GM13977 (cell line): ENCODE data around the gene UBTD2.

Source experiments
- DNase-seq: peaks from one replicate; pipeline ENCODE4 v3.0.0; 2012; ENCODE audit warnings: low spot score
- CTCF ChIP-seq: IDR thresholded peaks from 2 replicates; pipeline ENCODE4 v1.5.1; 2012; ENCODE audit warnings: mild to moderate bottlenecking, control low read depth; ENCODE audit not compliant: insufficient read depth; ENCODE audit errors: extremely low read depth, missing control alignments
- in situ Hi-C: fragments of 300-500 bp; cut with MboI; formaldehyde crosslinking; loops from one replicate; pipeline ENCODE4 v1.12.0; 2022; ENCODE audit warnings: low sequenced_read_pairs, low pct_unique_long_range_greater_than_20kb, mixed read lengths, inconsistent platforms; ENCODE audit not compliant: unreplicated experiment

The UBTD2 gene

DNA sequence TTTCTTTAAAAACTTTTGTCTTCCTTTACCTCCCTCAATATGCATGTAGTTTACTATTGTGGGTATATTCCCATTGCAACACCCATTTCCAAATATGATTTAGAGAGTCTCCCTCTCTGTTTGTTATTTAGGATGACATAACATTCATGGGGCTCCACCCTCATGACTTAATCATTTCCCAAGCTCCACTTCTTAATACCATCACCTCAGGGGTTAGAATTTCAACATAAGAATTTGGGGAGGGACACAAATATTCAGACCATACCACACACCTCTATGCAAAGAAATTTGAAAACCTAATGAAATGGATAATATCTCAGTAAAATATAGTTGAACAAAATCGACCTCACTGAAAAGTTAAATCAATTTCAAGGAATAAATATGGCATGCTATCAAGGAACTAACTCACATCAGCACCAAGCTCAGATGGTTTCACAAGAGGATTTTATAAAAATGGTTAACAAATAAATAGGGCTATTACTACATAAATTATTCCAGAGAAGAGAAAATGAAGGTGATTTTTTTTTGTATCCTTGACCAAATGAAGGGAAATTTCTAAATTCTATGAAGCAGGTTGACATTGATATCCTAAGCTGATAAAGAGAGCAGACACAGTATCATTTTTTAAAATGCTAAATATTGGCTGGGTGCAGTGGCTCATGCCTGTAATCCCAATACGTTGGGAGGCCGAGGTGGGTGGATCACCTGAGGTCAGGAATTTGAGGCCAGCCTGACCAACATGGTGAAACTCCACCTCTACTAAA lies 20.2 kb upstream of the UBTD2 start:
- TF ChIP-seq CTCF = no peak
- no peak for DNase-seq
- in situ Hi-C loops = no loop called here

DNA sequence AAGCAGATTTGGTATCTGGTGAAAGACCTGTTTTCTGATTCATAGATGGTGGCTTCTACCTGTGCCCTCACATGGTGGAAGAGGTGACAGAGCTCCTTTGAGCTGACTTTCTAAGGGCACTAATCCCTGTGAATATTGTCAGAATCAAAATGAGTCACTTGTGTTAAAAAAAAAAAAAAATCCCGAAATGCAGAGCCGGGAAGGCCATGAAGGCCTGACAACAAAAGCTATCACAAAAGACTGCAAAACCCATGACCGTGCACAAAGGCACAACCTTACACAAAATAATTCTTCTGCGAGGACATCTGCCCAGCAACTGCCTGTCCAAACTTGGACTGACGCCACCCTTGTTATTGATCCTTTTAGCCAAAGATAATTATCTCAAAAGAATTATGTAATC lies 19.6 kb upstream of the UBTD2 start:
- in situ Hi-C loops = no loop called here
- no peak for DNase-seq
- no peak for TF ChIP-seq CTCF

GRCh38 chr5:172302047-172302710 lies 18.6 kb upstream of the UBTD2 start:
- TF ChIP-seq CTCF = no peak
- in situ Hi-C loops = no loop called here
- no peak for DNase-seq

DNA sequence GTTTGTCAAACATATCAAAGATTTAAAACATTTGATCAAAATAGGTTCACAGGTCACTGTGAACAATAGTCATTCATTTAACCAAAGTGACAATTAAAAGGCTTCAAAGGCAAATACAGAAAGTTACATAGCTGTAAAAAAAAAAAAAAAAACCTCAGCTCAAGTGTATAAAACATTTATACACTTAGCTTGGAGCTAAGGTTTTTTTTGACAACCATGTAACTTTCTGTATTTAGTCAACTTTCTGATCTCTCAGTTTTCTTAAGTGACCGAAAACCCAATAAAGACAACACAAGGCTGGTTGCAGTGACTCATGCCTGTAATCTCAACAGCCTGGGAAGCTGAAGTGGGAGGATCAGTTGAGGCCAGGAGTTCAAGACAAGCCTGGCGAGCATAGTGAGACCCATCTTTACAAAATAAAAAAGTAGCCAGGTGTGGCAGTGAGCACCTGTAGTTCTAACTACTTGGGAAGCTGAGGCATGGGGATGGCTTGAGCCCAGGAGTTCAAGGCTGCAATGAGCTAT lies 16.4 kb upstream of the UBTD2 start:
- in situ Hi-C loops = loop anchor here (10.0 kb wide), 1 partner anchor 195 kb away; no protein-coding TSS in a partner anchor
- no peak for DNase-seq
- no peak for TF ChIP-seq CTCF

GRCh38 chr5:172294831-172295230 lies 11.3 kb upstream of the UBTD2 start:
- TF ChIP-seq CTCF = no peak
- no peak for DNase-seq
- in situ Hi-C loops = loop anchor here (10.0 kb wide), 1 partner anchor 190 kb away; no protein-coding TSS in a partner anchor

- in situ Hi-C loops = loop anchor here (10.0 kb wide), 1 partner anchor 189 kb away; no protein-coding TSS in a partner anchor
- TF ChIP-seq CTCF = no peak
- no peak for DNase-seq
Observed at GRCh38 chr5:172293745-172294342, 10.3 kb upstream of the UBTD2 start.
